Measurements from ENCODE around the gene MSI2. TPM values are rescaled to one million over a fixed set of nuclear protein-coding genes. Genes with fewer than 3 reads are reported as not detected.

Gene MSI2
- total and polyA plus RNA-seq, 2 donors (not counting 3 experiments of a cell fraction or from before 2014, with no cell fraction given), result 20.9 to 59.3 TPM

- no peaks in the 10 kb centered on the region for H3K79me2 ChIP-seq (ENCODE audit: control insufficient read depth, insufficient read depth, low read length)
- FAIRE-seq (no peak), DNase-seq (ENCODE audit: low read depth, low spot score) (no peak)
- no peaks in the 10 kb centered on the region for H3K27me3 ChIP-seq (ENCODE audit: control insufficient read depth in 2 of 2, insufficient read depth in 2 of 2, low read length in 2 of 2)
- BruUV-seq (replicated peaks), result no TSS peak
- ChIA-PET CTCF (interaction anchor here (1.1 to 2.7 kb wide), 4 partner anchors 204 to 336 kb away, joined by 3 to 17 read pairs (median 6); no protein-coding TSS in a partner anchor), POLR2A (no interaction called here)
- no peak overlapping the region for H2AFZ ChIP-seq (ENCODE audit: low read depth, low read length)
- no peak overlapping the region for H3K4me3 ChIP-seq (replicated peaks in 1 of 3; ENCODE audit: insufficient read depth in 1 of 3, low read depth in 1 of 3, low read length in 3 of 3)
- H4K20me1 ChIP-seq (replicated peaks; ENCODE audit: control insufficient read depth, extremely low read depth, insufficient read depth, low read length), result peaks cover 2% of the 10 kb centered on the region
- no peak overlapping the region for H3K9ac ChIP-seq (replicated peaks; ENCODE audit: extremely low read depth, insufficient read depth, low read length)
- H3K4me2 ChIP-seq (ENCODE audit: insufficient read depth, low read length), result no peak overlapping the region
- no peaks in the 10 kb centered on the region for H3K36me3 ChIP-seq (ENCODE audit: control insufficient read depth in 2 of 2, extremely low read depth in 1 of 2, insufficient read depth in 2 of 2, low read length in 2 of 2)
- intact Hi-C loops (cut with micrococcal nuclease) (no loop called here), dilution Hi-C loops (cut with MboI; ENCODE audit: extremely low pct_ligation_motif_present, low sequenced_read_pairs) (no loop called here)
- H3K9me1 ChIP-seq (replicated peaks; ENCODE audit: control insufficient read depth, extremely low read depth, insufficient read depth, low read length), result no peaks in the 10 kb centered on the region
- no peak for TF ChIP-seq MAX (IDR thresholded peaks at IDR 0.05; ENCODE audit: insufficient read depth, insufficient read length)
- TF ChIP-seq EZH2 (IDR thresholded peaks at IDR 0.05; ENCODE audit: borderline replicate concordance, low read depth, low read length, severe bottlenecking), result no peak
- no peak for TF ChIP-seq MYC (IDR thresholded peaks at IDR 0.05; ENCODE audit: low read depth, low read length)
- TF ChIP-seq CTCF (IDR thresholded peaks at IDR 0.05; ENCODE audit: extremely low read depth in 1 of 2, insufficient read depth in 1 of 2, low read depth in 1 of 2, low read length in 2 of 2), result no peak
- TF ChIP-seq POLR2AphosphoS5 (IDR thresholded peaks at IDR 0.05; ENCODE audit: insufficient read depth, low read depth, low read length), result no peak
- no peak for TF ChIP-seq FOS (IDR thresholded peaks at IDR 0.05; ENCODE audit: borderline replicate concordance, insufficient read depth, low read length)
- TF ChIP-seq GATA2 (IDR thresholded peaks at IDR 0.05; ENCODE audit: insufficient read depth, insufficient read length, low read depth, low read length), result no peak
- TF ChIP-seq JUN (IDR thresholded peaks at IDR 0.05; ENCODE audit: borderline replicate concordance, insufficient read depth, insufficient read length, low read depth), result no peak
- TF ChIP-seq POLR2A (IDR thresholded peaks at IDR 0.05; ENCODE audit: low read depth, low read length), result no peak
- no peak overlapping the region for H3K27ac ChIP-seq (ENCODE audit: insufficient read depth, low read depth, low read length)
- no peaks in the 10 kb centered on the region for H3K9me3 ChIP-seq (replicated peaks; ENCODE audit: control insufficient read depth, insufficient read depth, low read length)
- H3K4me1 ChIP-seq (ENCODE audit: control insufficient read depth, extremely low read depth, insufficient read depth, low read length), result no peaks in the 10 kb centered on the region
Measured at GRCh38 chr17:57579245-57579644, 322.9 kb downstream of the MSI2 start.

Measured in endothelial cell of umbilical vein (primary cell).